GF-D8 (cell line): ENCODE data around the gene CCNL2.
"Not testable (repeated sequence)": the region's sequence is repeated elsewhere in the genome, so short reads cannot be mapped to it uniquely, and the experiment has no call there.

Experiments
- DNase-seq: peaks from one replicate; lab custom pipeline; 2025; lab: John Stamatoyannopoulos, UW

Gene CCNL2

DNA sequence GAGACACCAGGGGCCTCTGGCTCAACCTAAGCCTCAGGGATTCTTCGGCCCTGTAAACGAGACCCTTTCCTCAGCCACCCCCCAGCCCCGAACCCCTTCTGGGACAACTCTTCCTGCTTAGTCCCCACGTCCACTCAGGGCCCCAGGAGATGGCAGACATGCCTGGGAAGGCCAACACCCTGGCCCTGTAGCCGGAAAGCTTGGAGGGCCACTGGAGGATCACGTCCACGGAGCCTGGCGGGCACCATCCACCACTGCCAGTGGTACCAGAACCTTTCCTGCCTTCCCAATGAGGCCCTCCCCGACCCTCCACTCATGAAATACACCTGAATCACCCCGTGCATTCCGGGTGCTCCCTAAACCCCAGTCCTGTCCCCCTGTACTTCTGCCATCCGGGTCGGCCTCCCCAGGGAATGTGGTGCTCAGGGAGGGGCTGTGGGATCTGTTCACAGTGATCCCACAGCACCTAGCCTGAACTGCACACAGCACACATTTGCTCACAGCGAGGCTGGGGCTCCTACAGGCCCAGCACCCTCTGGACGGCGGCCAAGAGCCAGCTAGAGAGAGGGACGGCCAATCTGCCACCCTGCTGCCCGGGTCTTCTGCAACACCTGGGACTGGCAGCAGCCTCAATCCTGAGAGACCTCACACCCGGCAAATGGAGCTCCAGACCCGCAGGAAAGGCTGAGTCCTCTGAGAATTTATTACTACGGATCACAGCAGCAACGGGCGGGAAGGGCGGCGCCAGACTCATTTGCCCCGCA is 25.9 kb downstream of the CCNL2 start:
- DNase-seq = no peak

- peak; percentile 9 for DNase-seq
Measured at GRCh38 chr1:1371746-1372711, 27.1 kb downstream of the CCNL2 start.

GRCh38 chr1:1371364-1371745 is 27.8 kb downstream of the CCNL2 start:
- peak; percentile 61 for DNase-seq

DNA sequence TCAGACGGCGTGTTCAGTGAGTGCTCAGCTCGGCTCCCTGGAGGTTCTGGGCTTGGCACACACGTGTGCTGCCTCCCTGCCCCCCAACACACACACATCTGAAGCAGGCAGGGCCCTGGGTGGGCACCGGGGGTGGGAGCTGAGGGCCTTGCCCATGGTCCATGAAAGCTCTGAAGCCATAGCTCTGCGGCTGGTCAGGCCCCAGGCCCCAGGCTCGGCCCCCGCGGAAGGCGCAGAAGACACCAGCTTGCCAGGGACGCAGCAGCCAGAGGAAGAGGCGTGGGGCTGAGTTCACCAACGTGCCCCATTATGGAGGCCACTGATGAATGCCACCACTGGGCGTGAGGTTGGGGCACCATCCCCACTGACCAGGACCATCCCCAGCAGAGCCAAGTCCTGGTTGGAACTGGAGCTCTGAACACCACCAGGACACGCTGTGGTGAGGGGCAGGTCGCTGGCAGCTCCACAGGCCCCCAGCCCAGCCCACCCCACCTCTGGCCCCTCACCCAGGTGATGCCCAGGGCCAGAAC is 28.3 kb downstream of the CCNL2 start:
- no peak for DNase-seq

DNA sequence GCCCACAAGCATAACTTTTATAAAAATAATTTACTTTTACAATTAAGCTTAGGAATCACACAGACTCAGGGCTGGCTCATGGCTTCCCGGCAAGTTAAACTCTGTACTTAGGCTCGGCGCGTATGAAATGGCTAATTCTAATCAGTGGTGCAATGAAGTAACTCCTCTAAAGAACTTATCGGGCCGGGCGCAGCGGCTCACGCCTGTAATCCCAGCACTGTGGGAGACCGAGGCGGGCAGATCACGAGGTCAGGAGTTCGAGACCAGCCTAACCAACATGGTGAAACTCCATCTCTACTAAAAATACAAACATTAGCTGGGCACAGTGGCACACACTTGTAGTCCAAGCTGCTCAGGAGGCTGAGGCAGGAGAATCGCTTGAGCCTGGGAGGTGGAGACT is 29.0 kb downstream of the CCNL2 start:
- DNase-seq = not testable (repeated sequence)

- DNase-seq = no peak
Measured at GRCh38 chr1:1367315-1367714, 31.8 kb downstream of the CCNL2 start.

GRCh38 chr1:1366699-1367066 is 32.5 kb downstream of the CCNL2 start:
- no peak for DNase-seq

DNA sequence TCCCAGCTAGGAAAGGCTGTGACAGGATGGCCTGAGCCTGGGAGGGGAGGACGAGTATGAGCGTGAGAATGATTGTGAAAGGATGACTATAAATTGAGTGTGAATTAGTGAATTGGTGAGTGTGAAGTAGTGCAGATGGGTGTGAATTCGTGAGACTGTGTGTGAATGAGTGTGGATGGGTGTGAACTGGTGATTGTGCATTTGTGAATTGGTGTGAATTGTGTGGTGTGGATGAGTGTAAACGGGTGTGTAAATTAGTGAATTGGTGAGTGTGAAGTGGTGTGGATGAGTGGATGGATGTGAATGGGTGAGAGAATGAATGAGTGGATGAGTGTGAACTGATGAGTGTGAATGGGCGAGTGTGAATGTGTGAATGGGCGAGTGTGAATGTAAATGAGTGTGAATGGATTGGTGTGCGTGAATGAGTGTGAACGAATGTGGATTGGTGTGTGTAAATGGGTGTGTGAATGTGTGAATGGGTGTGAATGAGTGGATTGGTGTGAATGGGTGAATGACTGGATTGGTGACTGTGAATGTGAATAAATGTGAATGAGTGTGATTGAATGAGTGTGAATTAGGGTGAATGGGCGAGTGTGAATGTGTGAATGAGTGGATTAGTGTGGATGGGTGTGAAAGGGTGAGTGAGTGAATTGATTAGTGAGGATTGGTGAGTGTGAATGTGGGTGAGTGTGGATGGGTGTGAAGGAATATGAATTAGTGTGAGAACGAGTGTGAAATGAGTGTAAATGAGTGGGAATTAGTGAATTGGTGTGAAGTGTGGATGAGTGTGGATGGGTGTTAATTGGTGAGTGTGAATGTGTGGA is 33.0 kb downstream of the CCNL2 start:
- no peak for DNase-seq

DNA sequence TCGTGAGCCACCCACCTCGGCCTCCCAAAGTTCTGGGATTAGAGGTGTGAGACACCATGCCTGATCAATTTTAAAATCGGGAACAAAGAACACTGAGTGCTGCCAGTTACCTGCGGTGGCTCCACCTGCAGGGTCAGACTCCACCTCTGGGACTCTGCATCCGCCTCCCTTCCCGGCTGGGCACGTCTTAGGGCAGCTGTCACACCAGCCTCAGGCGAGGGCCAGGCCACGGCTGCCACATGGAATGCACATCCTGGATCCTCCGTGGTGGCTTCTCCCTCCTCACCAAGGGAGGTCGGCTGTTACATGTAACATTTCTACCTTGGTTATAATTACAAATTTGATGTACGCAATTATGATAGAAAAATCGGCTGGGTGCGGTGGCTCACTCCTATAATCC is 34.9 kb downstream of the CCNL2 start:
- DNase-seq = no peak

- DNase-seq = no peak
Measured at GRCh38 chr1:1361982-1362423, 37.1 kb downstream of the CCNL2 start.

DNA sequence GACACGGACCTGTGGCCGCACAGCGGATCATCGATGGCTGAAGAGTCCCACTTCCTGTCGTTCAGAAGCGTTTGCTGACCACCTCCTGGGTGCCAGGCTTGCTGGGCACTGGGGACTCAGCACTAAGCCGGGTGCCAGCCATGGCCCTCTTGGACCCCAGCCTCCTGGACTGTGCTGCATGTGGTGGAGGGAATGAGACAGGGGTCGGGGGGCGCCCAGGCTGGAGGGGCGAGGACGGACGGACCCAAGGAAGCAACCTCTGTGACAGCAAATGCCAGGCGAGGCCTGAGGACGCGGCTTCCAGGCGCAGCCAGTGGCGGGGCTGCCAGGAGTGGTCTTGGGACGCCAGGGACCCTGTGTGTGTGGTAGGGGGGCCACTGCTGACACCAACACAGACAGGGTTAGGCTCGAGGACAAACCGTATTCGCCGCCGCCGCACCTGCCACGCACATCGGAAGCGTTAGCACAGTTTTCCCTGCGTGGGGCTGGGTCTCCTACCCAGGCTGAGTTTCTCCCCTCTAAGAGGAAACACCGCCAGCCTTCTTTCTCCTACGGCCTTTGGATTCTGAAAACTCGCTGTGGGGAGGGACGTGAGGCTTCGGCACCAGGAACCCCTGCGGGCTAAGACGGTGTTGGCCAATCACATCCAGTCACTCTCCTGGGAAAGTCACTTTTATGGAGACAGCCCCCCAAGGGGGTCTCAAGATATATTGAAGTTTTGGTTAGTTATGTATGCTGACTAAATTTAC is 37.7 kb downstream of the CCNL2 start:
- no peak for DNase-seq

GRCh38 chr1:1360506-1361169 is 38.5 kb downstream of the CCNL2 start:
- DNase-seq = no peak

DNA sequence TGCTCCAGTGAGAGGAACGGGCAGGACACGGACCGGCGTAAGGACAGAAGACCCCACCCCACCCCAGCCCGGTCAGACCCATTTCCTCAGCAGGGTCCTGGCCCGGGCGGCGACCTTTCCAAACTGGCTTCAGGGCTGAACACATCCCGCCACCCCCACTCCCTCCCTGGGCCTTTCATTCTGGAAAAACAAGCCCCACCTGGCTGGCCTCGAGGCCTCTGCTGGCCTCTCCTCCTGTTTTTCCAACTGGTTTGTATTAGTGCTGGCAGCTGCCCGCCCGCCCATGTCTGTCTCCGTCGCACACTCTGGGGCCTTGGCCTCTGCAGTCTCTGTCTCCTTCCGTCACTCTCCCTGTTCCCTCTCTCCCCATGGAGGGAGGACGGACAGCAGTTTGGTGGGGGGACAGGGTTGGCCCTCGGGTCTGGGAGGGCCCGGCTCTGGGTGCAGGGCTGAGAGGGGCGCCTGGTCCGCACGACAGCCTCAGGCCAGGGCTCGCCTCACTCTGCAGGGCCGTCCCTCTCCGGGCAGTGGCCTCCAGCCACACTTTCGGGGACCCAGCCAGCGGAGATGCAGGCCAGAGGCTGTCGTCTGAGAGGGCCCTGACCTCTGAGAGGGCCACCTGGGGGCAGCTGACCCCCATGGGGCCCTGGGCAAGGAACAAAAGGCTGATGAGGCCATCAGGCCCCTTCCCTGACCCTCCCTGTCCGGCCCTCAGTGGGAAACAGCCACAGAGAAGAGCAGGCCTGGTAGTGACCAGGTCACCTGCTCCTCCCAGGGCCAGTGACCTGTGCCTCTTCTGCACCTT is 39.3 kb downstream of the CCNL2 start:
- DNase-seq = no peak

DNA sequence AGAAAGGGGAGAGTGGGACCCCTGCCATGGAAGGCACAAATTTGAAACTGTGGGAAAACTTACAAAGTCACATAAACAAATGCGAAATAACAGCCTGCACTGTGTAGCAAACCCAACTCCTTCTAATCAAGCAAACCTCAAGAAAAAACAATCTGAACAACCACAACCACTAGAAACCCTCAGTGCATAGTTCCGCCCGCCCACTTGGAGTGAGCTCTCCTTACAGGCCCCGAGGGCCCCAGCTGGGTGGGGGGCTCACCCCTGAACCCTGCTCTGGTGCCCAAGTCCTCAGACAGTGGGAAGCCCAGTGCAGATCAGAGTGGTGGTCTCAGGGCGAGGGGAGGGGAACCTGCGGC is 39.8 kb downstream of the CCNL2 start:
- no peak for DNase-seq

- no peak for DNase-seq
Measured at GRCh38 chr1:1358433-1359271, 40.5 kb downstream of the CCNL2 start, which contains the start of gene MXRA8. Gene MXRA8, minus strand, starts transcription at chr1:1358555. Its CDS starts 51 bp downstream, at chr1:1358504.

DNA sequence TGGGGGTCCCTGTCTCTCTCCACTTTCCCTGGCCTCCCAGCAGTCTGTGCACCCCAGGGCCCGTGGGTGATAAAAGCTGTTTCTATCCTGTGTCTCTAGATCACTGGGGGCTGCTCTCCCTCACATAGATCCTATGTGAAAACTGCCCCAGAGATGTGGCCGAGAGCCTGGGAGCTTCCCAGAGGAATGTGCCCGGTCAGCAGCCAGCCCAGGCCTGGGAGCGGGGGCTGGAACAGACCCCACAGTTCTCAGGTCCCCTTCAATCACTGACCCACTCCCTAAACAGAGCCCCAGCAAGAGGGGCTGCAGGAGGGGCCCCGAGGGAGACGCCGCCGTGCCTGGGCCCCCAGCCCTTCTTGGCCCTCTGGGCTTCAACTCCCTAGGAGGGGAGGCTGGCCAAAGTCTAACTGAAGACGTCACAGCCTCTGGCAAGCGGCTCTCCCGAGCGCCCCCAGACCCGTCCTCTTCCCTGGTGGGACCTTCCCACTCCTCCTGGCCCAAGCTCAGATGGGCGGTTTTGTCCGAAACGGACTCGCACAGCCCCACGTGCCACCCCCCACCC is 41.2 kb downstream of the CCNL2 start:
- DNase-seq = no peak

- DNase-seq = no peak
Measured at GRCh38 chr1:1356796-1357401, 42.2 kb downstream of the CCNL2 start.

DNA sequence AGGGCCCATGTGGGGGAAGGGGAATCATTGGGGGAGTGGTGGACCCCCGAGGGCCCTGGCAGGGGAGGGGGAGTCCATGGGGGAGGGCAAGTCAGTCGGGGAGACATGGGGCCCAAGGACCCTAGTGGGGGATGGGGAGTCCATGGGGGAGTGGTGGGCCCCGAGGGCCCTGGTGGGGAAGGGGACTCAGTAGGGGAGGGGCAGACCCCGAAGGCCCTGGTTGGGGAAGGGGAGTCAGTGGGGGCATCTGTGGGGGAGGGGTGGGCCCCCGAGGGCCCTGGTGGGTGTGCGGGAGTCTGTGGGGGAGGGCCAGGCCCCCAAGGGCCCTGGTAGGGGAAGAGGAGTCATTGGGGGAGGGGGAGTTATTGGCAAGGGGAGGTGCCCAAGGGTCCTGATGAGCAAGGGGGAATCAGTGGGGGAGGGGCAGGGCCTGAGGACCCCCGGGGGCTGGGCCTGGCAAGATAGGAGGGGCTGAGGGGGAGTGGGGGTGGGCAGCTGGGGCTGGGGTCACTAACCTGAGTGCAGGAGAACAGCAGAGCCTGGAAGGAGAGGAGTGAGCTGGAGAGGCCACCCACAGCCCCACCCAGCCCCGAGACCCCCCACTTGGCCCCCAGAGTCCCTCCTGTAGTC is 42.9 kb downstream of the CCNL2 start:
- no peak for DNase-seq
